ENCODE data around the gene FAM20C.

FAM20C gene

GRCh38 chr7:245574-246295 lies 53.4 kb downstream of the FAM20C start:
- DNase-seq (ENCODE audit: low spot score), result no peak

GRCh38 chr7:246451-246850 lies 54.1 kb downstream of the FAM20C start:
- DNase-seq (ENCODE audit: low spot score), result no peak

- DNase-seq (ENCODE audit: low spot score), result no peak
Observed at GRCh38 chr7:247181-247580, 54.8 kb downstream of the FAM20C start.

- no peak for DNase-seq (ENCODE audit: low spot score)
Observed at GRCh38 chr7:247636-248035, 55.3 kb downstream of the FAM20C start.

- no peak for DNase-seq (ENCODE audit: low spot score)
Observed at GRCh38 chr7:248732-249435, 56.5 kb downstream of the FAM20C start.

GRCh38 chr7:249989-250388 lies 57.6 kb downstream of the FAM20C start:
- DNase-seq (ENCODE audit: low spot score), result no peak

- DNase-seq (ENCODE audit: low spot score), result no peak
Observed at GRCh38 chr7:250523-250922, 58.2 kb downstream of the FAM20C start.

- DNase-seq (ENCODE audit: low spot score), result no peak
Observed at GRCh38 chr7:251005-251404, 58.6 kb downstream of the FAM20C start.

- DNase-seq (ENCODE audit: low spot score), result no peak
Observed at GRCh38 chr7:251446-252175, 59.2 kb downstream of the FAM20C start.

GRCh38 chr7:252216-252965 lies 60.0 kb downstream of the FAM20C start:
- DNase-seq (ENCODE audit: low spot score), result no peak

GRCh38 chr7:252981-253380 lies 60.6 kb downstream of the FAM20C start:
- DNase-seq (ENCODE audit: low spot score), result no peak

- DNase-seq (ENCODE audit: low spot score), result no peak
Observed at GRCh38 chr7:253581-254336, 61.4 kb downstream of the FAM20C start.

GRCh38 chr7:254337-255037 lies 62.1 kb downstream of the FAM20C start:
- DNase-seq (ENCODE audit: low spot score), result no peak

GRCh38 chr7:255038-255435 lies 62.7 kb downstream of the FAM20C start:
- DNase-seq (ENCODE audit: low spot score), result no peak

GRCh38 chr7:255721-256361 lies 63.5 kb downstream of the FAM20C start:
- DNase-seq (ENCODE audit: low spot score), result no peak

GRCh38 chr7:256461-256940 lies 64.1 kb downstream of the FAM20C start:
- no peak for DNase-seq (ENCODE audit: low spot score)

- no peak for DNase-seq (ENCODE audit: low spot score)
Observed at GRCh38 chr7:256981-257646, 64.7 kb downstream of the FAM20C start.

GRCh38 chr7:257647-257992 lies 65.2 kb downstream of the FAM20C start:
- no peak for DNase-seq (ENCODE audit: low spot score)

GRCh38 chr7:258476-259190 lies 66.3 kb downstream of the FAM20C start:
- no peak for DNase-seq (ENCODE audit: low spot score)
